Hypothalamus (tissue), 51 donors: ENCODE measurements around the gene TECTB.

Experiments
- DNase-seq, 51 donors: peaks; one replicate each; lab custom pipeline; 2025; lab: John Stamatoyannopoulos, UW

Gene TECTB

GRCh38 chr10:112344261-112344660 is 61.1 kb downstream of the TECTB start:
- no peak for DNase-seq

- no peak for DNase-seq
Observed at GRCh38 chr10:112345202-112345601, 62.0 kb downstream of the TECTB start.

GRCh38 chr10:112345743-112346142 is 62.5 kb downstream of the TECTB start:
- no peak for DNase-seq

DNA sequence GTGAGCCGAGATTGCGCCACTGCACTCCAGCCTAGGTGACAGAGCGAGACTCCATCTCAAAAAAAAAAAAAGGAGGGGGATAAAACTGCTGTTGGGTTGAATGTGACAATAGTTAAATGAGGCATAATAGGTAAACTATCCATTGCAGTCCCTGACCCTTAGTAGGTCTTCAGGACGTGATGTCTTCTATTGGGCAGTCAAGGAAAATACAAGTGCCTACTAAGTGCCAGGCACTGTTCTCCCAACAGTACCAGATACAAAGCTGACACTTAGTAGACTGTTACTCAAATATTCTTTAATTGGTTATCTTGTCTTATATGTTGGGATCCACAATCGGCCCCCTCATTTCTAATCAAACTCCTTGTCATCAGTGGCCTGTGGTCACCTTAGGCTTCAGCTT is 63.6 kb downstream of the TECTB start:
- DNase-seq, result no peak

DNA sequence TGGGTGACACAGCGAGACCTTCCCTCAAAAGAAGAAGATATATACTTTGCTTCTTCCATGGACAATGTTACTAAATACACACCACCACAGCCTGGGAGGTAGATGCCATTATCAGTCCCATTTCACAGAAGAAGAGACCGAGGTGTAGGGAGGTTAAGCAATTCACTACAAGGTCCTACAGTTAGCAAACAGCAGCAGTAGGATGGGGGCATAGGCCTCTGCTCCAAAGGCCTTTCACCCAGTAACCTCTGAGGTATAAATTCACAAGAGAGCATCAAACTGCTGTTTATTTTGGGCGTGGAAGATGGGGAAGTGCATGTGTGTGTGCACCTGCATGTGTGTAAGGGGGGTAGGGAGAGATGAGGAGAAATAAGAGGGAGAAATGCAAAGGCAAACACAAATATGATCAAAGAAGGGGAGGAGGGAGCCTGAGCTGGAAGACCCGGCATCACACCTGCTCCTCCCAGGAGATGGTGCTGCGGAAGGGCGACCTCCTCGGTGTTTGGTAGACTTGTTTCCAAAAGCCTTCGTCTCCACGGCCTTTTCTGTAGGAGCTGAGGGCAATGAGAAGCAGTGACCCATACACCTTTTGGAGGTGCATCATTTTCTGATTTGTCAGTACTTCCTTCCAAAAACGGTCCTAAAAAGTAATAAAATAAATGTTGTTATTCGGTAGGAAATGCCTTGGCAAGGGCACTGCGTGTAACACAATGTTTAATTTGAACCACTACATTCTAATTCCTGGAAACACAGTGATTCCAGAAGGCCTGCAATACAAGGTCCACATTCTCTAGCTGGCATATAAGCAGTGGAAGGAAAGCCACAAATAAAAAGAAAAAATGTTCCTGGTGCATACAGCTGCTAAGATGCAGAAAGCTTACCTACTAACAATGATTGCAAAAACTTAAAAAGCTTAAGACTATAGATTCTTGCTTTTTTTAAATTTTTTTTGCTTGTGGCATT is 64.8 kb downstream of the TECTB start:
- no peak for DNase-seq

DNA sequence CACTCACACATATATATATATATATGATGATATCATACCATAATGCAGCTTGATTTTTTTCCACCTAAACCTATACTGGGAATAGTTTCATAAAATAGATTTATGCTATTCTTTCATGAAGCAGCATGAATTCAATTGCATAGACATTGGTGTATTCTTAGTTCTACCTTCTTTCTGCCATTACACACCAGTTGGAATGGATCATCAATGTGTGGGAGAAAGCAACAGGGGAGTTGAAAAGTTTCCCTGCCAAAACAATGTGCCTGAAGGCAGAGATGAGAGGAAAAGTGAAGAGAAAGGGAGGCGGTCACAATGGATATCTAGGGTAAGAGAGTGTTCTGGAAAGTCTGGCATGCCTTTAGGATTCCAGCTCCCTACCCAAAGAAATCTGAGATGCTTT is 65.6 kb downstream of the TECTB start:
- DNase-seq, result no peak

DNA sequence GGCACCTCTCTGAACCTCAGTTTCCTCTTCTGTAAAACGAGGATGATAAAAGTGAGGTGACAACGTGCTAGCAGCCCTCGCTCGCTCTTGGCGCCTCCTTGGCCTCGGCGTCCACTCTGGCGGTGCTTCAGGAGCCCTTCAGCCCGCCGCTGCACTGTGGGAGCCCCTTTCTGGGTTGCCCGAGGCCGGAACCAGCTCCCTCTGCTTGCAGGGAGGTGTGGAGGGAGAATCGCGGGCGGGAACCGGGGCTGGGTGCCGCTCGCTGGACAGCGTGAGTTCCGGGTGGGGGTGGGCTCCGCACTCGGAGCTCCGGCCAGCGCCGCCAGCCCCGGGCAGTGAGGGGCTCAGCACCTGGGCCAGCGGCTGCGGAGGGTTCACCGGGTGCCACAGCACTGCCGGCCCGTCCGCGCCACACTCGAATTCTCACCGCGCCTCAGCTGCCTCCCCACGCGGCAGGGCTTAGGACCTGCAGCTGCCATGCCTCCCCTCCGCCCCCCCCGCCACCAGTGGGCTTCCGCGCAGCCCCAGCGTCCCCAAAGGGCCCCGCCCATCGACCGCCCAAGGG is 66.4 kb downstream of the TECTB start:
- no peak for DNase-seq

- DNase-seq, result no peak
Observed at GRCh38 chr10:112351146-112351545, 67.9 kb downstream of the TECTB start.

DNA sequence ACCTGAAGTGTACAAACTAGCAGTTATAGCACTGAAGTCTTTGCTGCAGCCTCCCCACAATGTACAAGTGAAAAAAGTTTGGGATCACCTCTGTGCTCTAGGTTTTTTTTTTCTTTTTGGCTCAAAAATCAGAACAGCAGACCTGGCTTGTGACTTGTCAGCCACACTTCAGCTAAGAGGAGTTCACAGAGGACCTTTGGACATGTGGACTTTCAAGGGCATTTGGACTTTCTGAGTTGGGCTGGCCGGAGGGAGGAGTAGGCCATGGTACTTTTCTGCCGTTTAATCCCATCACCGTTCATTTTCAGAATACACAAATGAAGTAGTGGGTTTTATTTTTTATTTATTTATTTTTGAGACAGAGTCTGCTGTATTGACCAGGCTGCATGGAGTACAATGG is 68.8 kb downstream of the TECTB start:
- no peak for DNase-seq

GRCh38 chr10:112353046-112353445 is 69.8 kb downstream of the TECTB start:
- DNase-seq, result no peak
